Parathyroid adenoma (tissue), 2 donors: ENCODE results near the gene SSRP1.

Experiments
- H2AFZ ChIP-seq: fragments of 300-600 bp; sonication (generic); one replicate; pipeline ENCODE4 v1.7.0; 2017; ENCODE audit warnings: antibody characterized with exemption, mild to moderate bottlenecking
- H3K27ac ChIP-seq: fragments of 300-600 bp; sonication (generic); one replicate; pipeline ENCODE4 v1.7.0; 2017
- H3K27me3 ChIP-seq: fragments of 300-600 bp; sonication (generic); one replicate; pipeline ENCODE4 v1.7.0; 2017; ENCODE audit warnings: low read length; ENCODE audit not compliant: control insufficient read depth, insufficient read depth
- H3K36me3 ChIP-seq: fragments of 300-600 bp; sonication (generic); one replicate; pipeline ENCODE4 v1.7.0; 2017; ENCODE audit warnings: low read length; ENCODE audit not compliant: control insufficient read depth, insufficient read depth
- H3K4me1 ChIP-seq: fragments of 300-600 bp; sonication (generic); one replicate; pipeline ENCODE4 v1.7.0; 2017; ENCODE audit warnings: control low read depth
- H3K4me2 ChIP-seq: fragments of 300-600 bp; sonication (generic); one replicate; pipeline ENCODE4 v1.7.0; 2017; ENCODE audit warnings: low read length
- H3K4me3 ChIP-seq: fragments of 300-600 bp; sonication (generic); one replicate; pipeline ENCODE4 v1.7.0; 2017; ENCODE audit warnings: low read depth, low read length
- H3K79me2 ChIP-seq: fragments of 300-600 bp; sonication (generic); one replicate; pipeline ENCODE4 v1.7.0; 2017; ENCODE audit warnings: control low read depth
- H3K9ac ChIP-seq: fragments of 300-600 bp; sonication (generic); one replicate; pipeline ENCODE4 v1.7.0; 2017; ENCODE audit warnings: mild to moderate bottlenecking
- H3K9me3 ChIP-seq: fragments of 300-600 bp; sonication (generic); one replicate; pipeline ENCODE4 v1.7.0; 2017; ENCODE audit warnings: low read length; ENCODE audit not compliant: control insufficient read depth
- TF ChIP-seq, protein P1 (sequence below): fragments of 300-600 bp; sonication (generic); IDR thresholded peaks from one replicate; pipeline ENCODE4 v1.7.0; 2017; ENCODE audit warnings: antibody characterized with exemption, mild to moderate bottlenecking
- donor health status: primary hyperparathyroidism.

SSRP1 gene

DNA sequence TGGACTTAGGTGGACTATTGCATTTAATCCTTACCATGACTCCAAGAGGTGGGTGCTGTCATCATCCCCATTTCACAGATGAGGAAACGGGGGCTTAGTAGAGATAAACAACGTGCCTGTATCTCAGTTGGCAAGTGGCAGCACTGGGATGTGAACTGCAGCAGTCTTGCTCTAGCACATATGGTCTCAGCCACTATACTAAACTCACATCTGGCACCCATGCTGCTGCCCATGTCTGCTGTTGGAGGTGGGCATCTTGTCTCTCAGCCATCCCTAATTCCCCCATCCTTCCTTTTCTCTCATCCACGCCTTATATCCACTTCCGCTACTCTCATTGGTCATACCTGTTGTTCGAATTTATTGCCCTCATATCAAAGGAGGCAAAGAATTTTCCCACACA, 41.4 kb upstream of the SSRP1 start:
- Histone ChIP-seq H2AFZ (no peak overlapping the region), H3K27me3 (no peaks in the 10 kb centered on the region), H3K4me3 (no peak overlapping the region), H3K9ac (no peak overlapping the region), H3K9me3 (no peaks in the 10 kb centered on the region), H3K79me2 (no peaks in the 10 kb centered on the region), H3K27ac (no peak overlapping the region), H3K4me2 (no peak overlapping the region), H3K36me3 (no peaks in the 10 kb centered on the region), H3K4me1 (no peaks in the 10 kb centered on the region)
- TF ChIP-seq, protein P1, sequence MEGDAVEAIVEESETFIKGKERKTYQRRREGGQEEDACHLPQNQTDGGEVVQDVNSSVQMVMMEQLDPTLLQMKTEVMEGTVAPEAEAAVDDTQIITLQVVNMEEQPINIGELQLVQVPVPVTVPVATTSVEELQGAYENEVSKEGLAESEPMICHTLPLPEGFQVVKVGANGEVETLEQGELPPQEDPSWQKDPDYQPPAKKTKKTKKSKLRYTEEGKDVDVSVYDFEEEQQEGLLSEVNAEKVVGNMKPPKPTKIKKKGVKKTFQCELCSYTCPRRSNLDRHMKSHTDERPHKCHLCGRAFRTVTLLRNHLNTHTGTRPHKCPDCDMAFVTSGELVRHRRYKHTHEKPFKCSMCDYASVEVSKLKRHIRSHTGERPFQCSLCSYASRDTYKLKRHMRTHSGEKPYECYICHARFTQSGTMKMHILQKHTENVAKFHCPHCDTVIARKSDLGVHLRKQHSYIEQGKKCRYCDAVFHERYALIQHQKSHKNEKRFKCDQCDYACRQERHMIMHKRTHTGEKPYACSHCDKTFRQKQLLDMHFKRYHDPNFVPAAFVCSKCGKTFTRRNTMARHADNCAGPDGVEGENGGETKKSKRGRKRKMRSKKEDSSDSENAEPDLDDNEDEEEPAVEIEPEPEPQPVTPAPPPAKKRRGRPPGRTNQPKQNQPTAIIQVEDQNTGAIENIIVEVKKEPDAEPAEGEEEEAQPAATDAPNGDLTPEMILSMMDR: no peak

DNA sequence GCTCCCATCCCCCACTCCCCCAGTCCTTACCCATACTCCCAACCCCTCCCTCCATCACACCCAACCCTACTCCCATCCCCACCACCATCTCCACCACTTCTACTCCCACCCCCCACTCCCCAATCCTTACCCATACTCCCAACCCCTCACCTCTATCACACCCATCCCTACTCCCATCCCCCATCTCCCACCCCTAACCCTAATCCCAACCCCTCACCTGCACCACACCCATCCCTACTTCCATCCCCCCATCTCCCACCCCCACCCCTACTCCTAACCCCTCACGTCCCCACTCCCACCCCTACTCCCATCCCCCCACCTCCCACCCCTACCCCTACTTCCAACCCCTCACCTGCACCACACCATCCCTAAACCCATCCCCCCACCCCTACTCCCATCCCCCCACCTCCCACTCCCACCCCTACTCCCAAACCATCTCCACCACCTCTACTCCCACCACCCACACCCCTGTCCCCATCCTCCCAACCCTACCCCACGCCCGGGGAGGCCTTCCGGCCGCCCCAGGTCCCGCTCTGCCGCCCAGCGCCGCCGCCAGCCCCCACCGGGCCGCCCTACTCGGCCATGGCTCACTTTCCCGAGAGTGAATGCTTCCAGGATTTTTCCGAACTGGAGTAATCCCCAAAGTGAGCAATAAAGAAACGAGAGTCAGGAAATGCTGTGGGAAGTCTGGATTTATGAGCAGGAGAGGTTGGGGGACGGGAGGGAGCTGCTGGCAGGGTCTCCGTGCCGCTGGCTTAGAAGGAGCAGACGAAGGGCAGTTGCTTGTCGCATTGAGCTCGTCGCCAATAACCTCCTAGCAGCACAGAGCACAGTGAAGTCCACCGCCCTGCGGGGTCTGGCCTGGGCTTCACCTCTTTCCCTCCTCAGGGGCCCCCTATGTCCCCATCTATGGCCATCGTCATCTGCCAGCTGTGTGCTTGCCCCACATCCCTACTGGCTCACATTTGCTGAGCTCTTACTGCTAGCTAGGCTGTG, 40.7 kb upstream of the SSRP1 start:
- H3K4me2 ChIP-seq: no peak overlapping the region
- no peak overlapping the region for H3K9ac ChIP-seq
- no peaks in the 10 kb centered on the region for H3K4me1 ChIP-seq
- no peaks in the 10 kb centered on the region for H3K27me3 ChIP-seq
- H2AFZ ChIP-seq: no peak overlapping the region
- TF ChIP-seq, protein P1: no peak
- no peaks in the 10 kb centered on the region for H3K9me3 ChIP-seq
- no peaks in the 10 kb centered on the region for H3K79me2 ChIP-seq
- no peaks in the 10 kb centered on the region for H3K36me3 ChIP-seq
- H3K4me3 ChIP-seq: no peak overlapping the region
- H3K27ac ChIP-seq: no peak overlapping the region

DNA sequence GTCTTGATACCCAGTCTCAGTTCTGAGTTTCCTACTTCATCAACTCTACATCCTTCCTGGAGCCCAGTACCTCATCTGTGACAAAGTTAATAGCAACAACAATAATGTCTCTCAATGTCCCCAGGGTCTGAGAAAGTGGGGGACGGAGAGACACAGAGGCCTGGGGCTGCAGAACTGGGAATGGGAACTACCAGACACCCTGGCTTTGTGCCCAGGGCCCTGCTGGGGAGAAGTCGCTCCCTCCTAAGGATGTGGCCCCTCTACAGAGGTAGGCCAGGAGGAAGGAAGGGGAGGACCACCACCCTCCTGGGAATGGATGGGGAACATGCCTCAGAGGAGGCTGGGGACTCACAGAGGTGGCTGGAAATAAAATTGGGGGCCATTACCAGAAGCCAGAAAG, 39.8 kb upstream of the SSRP1 start:
- no peak overlapping the region for H3K27ac ChIP-seq
- TF ChIP-seq, protein P1: no peak

DNA sequence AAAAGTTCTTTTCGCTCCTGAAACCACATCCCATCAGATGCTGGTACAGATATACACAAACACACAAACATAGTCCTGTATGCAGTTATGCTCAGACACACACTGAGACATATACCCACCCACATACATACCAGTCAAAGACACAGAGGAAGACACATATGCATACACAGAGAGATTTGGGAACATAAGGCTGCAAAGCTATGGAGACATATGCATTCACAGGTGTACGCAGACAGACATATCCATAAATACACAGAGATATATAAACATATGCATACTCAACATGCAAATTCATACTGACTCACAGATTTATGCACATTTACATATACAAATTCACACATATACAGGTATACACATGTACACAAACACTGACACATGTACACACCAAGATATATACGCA, 39.3 kb upstream of the SSRP1 start:
- H3K79me2 ChIP-seq: no peaks in the 10 kb centered on the region
- H3K36me3 ChIP-seq: no peaks in the 10 kb centered on the region
- no peaks in the 10 kb centered on the region for H3K9me3 ChIP-seq
- TF ChIP-seq, protein P1: no peak
- no peak overlapping the region for H3K27ac ChIP-seq
- no peak overlapping the region for H2AFZ ChIP-seq
- no peaks in the 10 kb centered on the region for H3K27me3 ChIP-seq
- no peak overlapping the region for H3K9ac ChIP-seq
- no peak overlapping the region for H3K4me3 ChIP-seq
- H3K4me1 ChIP-seq: no peaks in the 10 kb centered on the region
- H3K4me2 ChIP-seq: no peak overlapping the region

More for the DNA sequence above, 39.8 kb upstream of the SSRP1 start:
- Histone ChIP-seq H3K4me3 (no peak overlapping the region), H3K4me2 (no peak overlapping the region), H3K27me3 (no peaks in the 10 kb centered on the region), H3K79me2 (no peaks in the 10 kb centered on the region), H3K4me1 (no peaks in the 10 kb centered on the region), H3K9ac (no peak overlapping the region), H2AFZ (no peak overlapping the region), H3K36me3 (no peaks in the 10 kb centered on the region), H3K9me3 (no peaks in the 10 kb centered on the region)
